HG03378 (cell line): ENCODE data around the gene PCOLCE2.
"Not testable (repeated sequence)": the region's sequence is repeated elsewhere in the genome, so short reads cannot be mapped to it uniquely, and the experiment has no call there.

Source experiments
- ATAC-seq: cut with Tn5 transposase; IDR thresholded peaks from one replicate; pipeline ENCODE4 v1.9.1; 2021; ENCODE audit warnings: mild to moderate bottlenecking, moderate library complexity; ENCODE audit not compliant: unreplicated experiment

PCOLCE2 gene

DNA sequence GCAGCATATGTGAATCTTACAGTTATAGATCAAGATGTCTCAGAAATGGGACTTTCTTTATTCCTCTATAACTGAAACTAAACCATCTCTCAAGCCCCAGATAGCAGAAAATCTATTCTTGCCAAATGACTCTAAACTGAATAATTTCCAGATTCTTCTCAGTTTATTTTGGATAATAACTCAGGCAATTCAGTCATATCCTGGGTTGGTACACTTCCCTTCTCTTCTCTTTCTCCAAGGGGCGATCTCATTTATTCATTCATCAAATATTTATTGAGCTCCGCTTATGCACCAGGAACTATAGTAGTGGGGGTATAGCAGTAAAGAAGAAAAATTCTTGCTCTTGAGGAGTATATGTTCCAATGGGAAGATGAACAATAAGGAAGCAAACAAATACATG is 13.5 kb upstream of the PCOLCE2 start:
- no peak for ATAC-seq

DNA sequence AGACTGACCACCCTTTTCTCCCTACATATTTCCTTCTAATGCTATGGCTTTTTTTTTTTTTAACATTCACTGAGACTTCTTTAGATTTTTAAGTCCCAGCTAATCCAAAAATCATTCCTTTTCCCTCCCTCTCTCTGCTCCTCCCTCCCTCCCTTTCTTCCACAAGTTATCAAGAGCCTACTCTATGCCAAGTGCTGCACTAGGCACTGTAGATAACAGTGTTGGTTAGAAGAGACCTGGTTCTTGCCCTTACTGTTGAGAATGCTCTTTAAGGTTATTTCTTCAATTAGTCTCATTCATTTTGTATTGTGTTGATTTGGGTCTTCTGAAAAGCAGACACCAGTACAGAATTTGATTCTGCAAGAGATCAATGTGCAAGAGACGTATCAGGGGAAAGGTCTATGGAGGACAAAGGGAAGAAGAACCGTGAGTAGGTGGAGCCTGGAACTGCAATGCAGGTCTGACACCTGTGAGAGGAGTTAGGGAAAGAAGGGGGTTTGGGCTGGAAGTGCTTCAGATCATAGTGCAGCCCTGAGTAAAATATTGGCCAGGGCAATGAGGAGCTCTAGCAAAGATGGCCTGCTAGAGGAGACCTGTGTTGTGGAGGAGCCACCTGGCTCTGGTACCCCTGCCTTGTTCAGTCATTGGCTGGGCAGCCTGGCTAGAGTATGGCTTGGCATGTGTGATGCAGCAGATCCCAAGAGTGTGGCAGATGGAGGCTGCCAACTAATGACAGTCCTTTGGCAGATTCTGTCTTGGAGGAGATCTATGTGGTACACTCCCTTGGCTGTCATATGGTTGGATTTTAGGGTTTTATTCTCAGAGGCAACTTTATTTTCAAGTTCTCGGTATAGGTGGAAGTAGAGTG is 9.7 kb upstream of the PCOLCE2 start:
- ATAC-seq = no peak

GRCh38 chr3:142897807-142898206 is 8.9 kb upstream of the PCOLCE2 start:
- no peak for ATAC-seq

DNA sequence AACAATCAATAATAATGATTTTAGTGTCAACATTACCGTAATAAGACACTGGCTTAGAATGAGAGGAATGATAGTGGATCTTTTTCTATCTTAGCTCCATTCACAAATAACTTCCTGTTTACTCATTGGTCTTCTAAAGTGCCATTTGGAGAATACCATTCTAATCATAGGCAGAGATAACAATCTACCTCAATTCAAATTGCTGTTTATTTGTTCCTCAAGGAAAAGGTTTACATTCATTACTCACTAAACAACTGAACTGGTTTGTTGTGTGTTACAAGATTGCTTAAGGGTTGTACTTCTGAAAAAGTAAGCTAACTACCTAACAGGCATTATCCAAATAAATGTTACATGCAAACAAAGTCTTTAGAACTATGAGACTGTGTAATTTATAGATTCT is 8.1 kb upstream of the PCOLCE2 start:
- no peak for ATAC-seq

- ATAC-seq = no peak
Observed at GRCh38 chr3:142896201-142896755, 7.4 kb upstream of the PCOLCE2 start.

DNA sequence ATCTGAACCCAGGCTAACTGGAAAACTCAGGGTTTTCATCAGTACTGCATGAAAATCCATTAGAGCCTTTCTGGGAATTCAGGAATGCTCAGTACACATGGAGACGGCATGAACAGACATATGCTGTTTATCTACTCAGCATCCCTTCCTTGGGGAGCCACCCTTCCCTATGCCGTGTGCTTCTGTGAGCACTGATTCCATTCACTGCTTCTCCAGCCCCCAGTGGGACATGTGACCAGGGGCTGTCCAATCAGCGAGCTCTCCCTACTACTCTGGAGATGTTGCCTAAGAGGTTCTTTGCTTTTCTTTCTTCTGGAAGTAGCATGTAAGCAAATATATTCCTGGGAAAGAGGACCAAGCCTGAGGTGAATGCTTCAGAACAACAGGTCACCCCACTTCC is 5.6 kb upstream of the PCOLCE2 start:
- no peak for ATAC-seq

DNA sequence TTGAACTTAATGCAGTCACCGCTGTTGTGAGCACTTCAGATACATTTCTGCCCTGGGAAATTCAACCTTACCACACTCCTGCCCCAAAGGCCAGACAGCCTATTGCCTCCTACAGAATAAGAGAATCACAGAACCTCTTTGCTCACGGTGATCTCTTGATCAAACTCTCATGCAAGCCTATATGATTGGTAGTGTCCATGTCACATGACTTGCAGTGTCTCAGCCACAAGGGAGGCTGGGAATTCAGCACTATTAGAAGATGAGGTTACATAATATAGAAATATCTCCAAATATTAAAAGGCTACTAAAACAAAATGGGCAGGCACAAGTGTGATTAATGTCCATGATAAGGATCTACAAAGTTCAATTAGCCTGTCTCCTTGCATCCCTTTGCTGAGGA is 3.8 kb upstream of the PCOLCE2 start:
- ATAC-seq = no peak

DNA sequence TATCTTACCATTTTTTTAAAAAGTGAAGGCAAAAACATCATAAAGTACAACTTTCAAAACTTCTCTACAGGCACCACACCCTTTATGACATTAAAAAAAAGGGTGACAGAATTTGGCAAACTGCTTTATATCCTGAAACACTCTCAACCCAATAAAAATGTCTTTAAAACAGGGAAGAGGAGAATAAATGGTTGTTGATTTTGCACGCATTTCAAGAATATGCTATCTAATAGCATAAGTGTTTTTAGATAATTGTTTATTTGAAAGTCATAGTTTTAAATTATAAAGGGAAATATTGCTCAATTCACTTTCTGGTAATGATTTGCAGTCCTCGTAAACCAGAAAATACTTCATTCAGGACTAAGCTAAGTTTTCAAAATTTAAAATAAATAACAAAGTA is 1.7 kb upstream of the PCOLCE2 start:
- ATAC-seq = no peak

DNA sequence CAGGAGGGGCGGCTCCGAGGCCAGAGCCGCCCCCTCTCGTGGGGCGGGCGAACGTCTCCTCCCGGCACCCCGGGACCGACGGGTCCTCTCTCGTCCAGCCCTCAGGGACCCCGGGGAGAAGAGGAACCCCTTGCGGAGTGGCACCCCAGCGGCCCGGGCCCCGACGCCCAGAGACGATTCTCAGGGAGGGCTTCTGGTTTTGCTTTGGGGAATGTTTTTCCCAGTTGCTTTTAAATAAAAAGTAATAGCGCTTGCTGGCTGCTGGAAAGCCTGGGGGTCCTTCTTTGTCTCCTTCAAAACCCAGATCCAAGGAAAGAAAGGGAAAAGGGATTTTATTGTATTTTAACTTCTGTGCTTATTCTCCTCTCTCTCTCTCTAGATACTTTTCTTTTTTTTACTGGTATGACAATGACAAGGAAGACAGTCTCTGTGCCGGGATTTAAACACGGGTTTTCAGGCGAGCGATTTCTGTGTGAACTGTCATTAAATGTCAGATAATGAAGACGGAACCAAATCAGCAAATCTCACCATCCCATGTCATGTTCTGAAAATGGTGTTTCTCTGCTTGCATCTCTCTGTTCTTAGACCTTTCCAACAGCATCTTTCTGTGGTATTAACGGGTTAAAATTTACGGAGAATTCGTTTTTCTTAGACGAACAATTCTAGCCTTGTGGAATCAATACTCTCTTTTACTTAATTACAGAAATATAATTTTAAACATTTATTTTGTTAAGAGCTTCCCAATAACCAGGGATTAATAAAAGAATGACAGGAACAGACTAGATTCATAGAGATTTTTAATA is 530 bp upstream of the PCOLCE2 start:
- no peak for ATAC-seq

DNA sequence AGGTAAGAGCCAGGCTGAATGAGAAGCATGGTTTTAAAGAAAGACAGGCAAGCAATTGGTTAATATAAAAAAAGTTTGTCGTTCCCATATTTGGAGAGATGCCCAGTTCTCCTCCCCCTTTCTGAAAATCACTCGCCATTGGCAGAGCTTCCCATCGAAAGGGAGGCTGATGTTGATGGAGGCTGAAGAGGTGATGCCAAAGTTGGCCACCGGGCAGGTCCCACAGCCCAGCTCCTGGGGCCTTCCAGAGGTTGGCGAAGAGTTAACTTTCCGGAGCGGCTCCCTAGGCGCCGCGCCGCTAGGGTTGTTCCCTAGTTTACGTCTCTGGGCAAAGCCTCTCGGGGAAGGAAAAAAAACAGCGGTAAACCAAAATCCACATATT is 793 bp downstream of the PCOLCE2 start:
- ATAC-seq = no peak

DNA sequence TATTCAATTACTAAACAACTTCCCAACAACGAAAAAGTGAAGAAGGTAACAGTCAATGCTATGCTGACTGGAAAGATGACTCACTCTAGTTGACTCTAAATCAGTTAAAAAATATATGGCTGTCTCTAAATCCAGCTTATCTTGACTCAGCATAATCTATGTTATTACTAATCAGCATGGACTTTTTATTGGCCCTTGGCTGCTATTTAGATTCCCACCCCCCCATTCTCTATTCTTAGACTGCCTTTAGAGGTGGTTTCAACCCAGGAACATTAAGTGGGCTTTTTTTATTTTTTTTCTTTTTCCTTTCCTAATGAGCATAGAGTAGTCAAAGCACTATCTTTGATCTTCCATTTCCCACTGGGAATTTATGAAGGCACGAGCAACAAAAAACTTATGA is 1.9 kb downstream of the PCOLCE2 start:
- no peak for ATAC-seq

DNA sequence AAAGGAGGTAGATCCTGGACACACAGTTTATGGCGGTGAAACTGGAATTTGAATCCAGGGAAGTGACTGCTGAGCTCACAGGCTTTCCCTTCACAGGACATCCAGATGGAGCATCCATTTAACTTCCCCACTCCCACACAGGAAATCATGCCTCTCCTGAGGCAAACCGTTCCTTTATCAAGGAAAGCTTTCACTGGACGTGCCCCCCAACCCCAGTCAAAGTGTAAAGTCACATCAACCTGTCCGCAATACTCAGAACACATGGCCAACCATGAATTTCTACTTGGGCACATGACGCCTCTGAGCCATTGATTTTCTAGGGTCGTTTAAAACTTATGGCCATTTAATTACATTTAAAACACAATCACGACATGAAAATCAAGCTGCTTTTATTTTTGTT is 2.9 kb downstream of the PCOLCE2 start:
- no peak for ATAC-seq

- no peak for ATAC-seq
Observed at GRCh38 chr3:142884531-142884930, 4.4 kb downstream of the PCOLCE2 start.

DNA sequence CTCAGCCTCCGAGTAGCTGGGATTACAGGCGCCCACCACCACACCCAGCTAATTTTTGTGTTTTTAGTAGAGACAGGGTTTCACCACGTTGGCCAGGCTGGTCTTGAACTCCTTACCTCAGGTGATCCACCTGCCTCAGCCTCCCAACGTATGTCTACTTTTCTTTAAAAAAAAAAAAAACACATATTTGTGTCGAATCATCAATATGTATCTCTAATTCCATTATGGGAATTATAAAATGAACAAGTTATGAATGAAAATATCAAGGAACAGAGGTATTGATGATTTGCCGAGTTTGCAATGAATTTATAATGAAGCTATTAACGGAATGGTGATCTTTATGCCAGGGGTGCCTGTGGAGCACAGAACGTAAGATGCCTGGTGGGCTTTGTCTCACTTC is 5.3 kb downstream of the PCOLCE2 start:
- not testable (repeated sequence) for ATAC-seq

- no peak for ATAC-seq
Observed at GRCh38 chr3:142881445-142882224, 7.2 kb downstream of the PCOLCE2 start.

GRCh38 chr3:142878649-142879300 is 10.1 kb downstream of the PCOLCE2 start:
- ATAC-seq = no peak

DNA sequence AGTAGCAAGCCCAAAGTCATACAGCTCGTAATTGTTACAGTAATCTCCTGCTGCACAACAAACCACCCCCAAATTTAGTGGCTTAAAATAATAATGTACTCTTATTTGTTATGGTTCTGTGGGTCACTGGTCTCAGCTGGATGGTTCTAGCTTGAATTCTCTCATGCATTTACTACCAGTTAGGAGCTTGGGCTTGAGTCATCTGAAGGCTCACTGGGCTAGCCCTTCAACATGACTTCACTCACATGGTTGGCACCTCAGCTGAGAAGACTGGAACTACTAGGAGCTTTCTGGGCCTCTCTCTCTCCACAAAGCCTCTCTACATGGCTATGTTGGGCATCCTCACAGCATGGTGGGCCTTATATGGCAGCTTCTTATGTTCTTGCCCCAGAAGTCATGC is 12.5 kb downstream of the PCOLCE2 start:
- no peak for ATAC-seq

GRCh38 chr3:142875583-142876207 is 13.2 kb downstream of the PCOLCE2 start:
- no peak for ATAC-seq

- ATAC-seq = no peak
Observed at GRCh38 chr3:142875099-142875498, 13.8 kb downstream of the PCOLCE2 start.

DNA sequence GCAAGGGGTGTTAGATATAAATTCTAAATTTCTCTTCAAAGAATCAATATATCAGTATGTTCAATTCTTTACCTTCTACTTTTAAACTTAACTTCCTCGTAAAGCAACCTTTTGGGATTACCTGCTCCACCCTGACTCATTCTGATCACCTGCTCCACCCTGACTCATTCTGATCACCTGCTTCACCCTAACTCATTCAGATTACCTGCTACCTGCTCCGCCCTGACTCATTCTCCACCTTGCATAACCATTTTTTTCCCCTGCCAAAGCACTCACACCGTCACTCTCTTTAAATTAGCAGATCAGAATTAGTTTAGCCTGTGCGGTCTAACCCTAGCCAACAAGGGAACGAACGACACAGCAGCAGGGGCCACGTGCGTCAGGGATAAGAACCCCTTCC is 20.5 kb downstream of the PCOLCE2 start:
- not testable (repeated sequence) for ATAC-seq
